ENCODE results near the gene LRFN2.

- TF ChIP-seq, protein P1, sequence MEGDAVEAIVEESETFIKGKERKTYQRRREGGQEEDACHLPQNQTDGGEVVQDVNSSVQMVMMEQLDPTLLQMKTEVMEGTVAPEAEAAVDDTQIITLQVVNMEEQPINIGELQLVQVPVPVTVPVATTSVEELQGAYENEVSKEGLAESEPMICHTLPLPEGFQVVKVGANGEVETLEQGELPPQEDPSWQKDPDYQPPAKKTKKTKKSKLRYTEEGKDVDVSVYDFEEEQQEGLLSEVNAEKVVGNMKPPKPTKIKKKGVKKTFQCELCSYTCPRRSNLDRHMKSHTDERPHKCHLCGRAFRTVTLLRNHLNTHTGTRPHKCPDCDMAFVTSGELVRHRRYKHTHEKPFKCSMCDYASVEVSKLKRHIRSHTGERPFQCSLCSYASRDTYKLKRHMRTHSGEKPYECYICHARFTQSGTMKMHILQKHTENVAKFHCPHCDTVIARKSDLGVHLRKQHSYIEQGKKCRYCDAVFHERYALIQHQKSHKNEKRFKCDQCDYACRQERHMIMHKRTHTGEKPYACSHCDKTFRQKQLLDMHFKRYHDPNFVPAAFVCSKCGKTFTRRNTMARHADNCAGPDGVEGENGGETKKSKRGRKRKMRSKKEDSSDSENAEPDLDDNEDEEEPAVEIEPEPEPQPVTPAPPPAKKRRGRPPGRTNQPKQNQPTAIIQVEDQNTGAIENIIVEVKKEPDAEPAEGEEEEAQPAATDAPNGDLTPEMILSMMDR (optimal IDR thresholded peaks at IDR 0.05 in 1 of 3, IDR thresholded peaks at IDR 0.05 in 1 of 3, conservative IDR thresholded peaks at IDR 0.05 in 1 of 3; ENCODE audit: extremely low read depth in 1 of 3, insufficient read depth in 2 of 3, low read length in 3 of 3) = no peak
- TF ChIP-seq EZH2 (IDR thresholded peaks at IDR 0.05; ENCODE audit: low read length) = no peak
Observed at GRCh38 chr6:40520084-40520483, 67.1 kb downstream of the LRFN2 start.
